GM18508 (cell line): ENCODE measurements around the gene ICA1L.
A peak's percentile ranks its signal among the peaks of the same experiment; 100 is the strongest.

Experiments used
- ATAC-seq: cut with Tn5 transposase; IDR thresholded peaks from one replicate; pipeline ENCODE4 v1.9.1; 2021; ENCODE audit warnings: moderate number of reproducible peaks; ENCODE audit not compliant: insufficient read depth, unreplicated experiment

ICA1L gene

DNA sequence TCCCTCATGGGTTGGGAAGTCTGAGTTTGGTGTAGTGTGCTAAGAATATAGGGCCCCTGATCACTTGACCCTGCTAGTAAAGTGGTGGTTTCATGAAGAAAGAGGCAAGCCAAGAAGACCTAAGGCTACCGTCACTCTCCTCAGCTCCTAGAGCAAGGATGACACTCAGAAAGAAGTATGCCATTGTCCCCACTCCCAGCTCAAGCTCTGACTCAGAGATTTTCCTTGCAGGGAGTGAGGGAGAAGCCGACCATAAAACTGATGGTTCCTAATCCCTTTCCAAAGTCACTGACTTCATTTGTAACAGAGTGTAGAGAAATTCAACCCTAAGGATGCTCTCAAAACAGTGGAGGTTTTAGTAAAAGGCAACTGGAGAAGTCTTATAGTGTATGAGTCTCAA lies 80.9 kb downstream of the ICA1L start:
- ATAC-seq: no peak

GRCh38 chr2:202786842-202787241 lies 84.7 kb downstream of the ICA1L start:
- no peak for ATAC-seq

- no peak for ATAC-seq
Observed at GRCh38 chr2:202782940-202783558, 88.5 kb downstream of the ICA1L start.

- ATAC-seq: peak; percentile 96
Observed at GRCh38 chr2:202780514-202781021, 91.0 kb downstream of the ICA1L start.

- no peak for ATAC-seq
Observed at GRCh38 chr2:202778217-202778616, 93.3 kb downstream of the ICA1L start.

DNA sequence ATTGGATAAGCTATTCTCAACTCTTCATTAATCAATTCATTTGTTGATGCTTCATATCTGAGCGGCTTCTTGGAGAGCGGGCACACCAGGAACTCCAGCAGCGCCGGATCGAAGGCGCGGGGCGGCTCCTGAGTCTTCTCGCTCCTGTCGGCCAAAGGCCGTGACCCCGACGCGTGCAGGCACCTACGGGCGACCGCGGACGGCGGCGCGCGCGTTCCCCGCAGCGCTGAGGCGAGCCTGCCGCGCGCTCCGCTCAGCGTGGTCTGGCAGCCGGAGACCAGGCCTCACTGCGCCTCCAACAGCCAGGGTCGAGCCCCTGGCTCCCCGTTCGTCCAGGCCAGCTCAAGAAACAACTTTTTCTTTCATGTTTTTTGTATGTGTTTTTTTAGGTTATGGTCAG lies 97.5 kb downstream of the ICA1L start:
- ATAC-seq: no peak

DNA sequence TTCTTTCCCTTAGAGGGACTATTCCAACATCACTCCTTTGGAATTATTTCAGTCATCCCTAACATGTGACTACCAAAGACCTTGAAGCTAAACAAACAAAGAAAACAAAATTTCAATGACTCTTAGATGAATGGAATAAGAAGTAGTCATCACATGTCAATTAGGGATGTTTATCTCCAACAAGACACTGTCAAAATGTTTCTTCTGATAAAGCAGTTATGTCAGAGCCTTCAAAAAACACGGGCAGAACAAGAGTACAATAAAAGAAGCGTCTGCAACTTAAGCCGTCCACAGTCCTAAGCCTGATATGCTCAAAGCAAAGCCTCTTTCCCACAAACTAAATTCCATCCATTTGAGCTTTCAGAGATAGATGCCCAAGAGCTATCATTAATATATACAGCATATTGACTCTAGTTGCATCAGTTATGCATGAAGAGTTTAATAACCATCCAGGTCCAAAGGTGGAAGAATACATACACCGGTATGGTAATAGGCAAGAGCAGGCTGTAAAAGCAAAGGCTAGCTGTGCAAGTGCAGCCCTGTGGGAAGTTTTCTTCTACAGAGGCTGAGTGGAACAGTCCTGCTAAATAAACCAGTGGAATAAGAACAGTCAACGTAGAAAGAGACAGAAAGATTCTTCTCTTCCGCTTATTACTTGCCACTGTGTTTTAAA lies 98.1 kb downstream of the ICA1L start:
- ATAC-seq: no peak

- ATAC-seq: no peak
Observed at GRCh38 chr2:202771741-202772460, 99.7 kb downstream of the ICA1L start.

DNA sequence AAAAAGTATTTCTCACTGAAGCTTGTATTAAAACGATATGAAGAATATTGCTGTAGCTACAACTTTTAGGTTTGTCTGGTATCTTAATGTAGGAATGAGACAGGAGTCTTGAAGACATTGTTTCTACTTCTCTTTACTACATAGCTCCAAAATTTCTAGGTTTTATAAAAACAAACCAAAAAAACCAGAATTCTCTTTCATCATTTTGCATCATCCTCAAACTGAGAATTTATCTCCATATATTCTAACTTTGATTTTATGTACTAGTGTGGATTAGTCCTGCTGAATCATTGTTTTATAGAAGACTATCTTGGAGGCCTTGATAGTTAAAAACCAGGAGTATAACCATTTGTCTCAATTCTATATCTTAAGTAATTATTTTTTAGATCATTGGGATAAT lies 100.2 kb downstream of the ICA1L start:
- no peak for ATAC-seq

- no peak for ATAC-seq
Observed at GRCh38 chr2:202769201-202769600, 102.4 kb downstream of the ICA1L start.

- ATAC-seq: no peak
Observed at GRCh38 chr2:202768273-202768672, 103.3 kb downstream of the ICA1L start.

DNA sequence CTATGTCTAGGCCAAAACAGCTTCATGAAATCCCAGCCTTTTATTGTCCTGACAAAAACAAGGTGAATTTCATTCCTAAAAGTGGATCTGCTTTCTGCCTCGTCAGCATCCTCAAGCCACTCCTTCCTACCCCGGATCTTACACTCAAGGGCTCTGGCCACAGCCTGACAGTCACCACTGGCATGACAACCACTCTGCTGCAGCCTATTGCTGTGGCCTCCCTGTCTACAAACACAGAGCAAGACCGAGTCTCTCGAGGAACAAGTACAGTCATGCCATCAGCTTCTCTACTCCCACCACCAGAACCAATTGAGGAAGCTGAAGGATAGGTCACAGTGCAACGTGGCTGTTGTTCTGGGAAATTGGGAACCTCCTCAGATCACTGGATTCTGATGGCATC lies 106.1 kb downstream of the ICA1L start:
- no peak for ATAC-seq

- ATAC-seq: no peak
Observed at GRCh38 chr2:202764991-202765390, 106.6 kb downstream of the ICA1L start.

- no peak for ATAC-seq
Observed at GRCh38 chr2:202763916-202764315, 107.7 kb downstream of the ICA1L start.

- no peak for ATAC-seq
Observed at GRCh38 chr2:202762556-202762955, 109.0 kb downstream of the ICA1L start.

- no peak for ATAC-seq
Observed at GRCh38 chr2:202760848-202761247, 110.7 kb downstream of the ICA1L start.

DNA sequence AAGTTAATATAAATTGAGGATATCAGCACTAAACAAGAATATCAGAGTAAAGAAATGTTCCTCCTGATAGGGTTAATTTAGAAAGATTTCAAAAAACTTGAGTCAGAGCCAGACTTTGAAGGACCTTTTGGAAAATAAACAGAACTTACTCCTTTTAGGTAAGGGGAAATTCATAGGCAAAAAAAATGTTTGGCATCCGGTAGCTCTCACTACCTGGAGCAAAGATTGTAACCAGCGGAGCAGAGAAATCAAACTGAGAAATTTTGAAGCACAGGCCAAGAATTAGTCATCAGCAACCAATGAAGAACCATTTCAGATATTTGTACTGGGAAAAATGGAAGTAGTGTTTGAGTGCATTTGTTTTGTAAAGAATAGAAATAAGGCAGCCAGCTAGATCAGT lies 113.0 kb downstream of the ICA1L start:
- ATAC-seq: no peak

GRCh38 chr2:202758128-202758527 lies 113.4 kb downstream of the ICA1L start:
- no peak for ATAC-seq

DNA sequence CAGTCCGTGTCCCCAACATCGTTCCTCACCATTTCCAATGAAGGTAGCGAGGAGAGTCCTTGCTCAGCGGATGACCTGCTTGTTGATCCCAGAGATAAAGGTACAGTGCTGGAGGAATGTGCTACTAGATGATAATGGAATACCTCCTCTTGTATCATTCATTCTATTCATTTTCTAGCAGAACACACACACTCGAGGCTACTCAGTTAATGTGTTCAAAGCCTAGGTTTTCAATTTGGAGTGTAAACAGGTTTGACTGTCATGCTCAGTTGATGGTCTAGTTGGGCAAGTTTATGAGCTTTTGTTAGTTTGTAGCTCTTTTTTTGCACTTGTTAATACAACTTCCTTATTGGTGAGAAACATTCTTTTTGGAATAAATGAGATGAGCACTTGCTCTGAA lies 114.2 kb downstream of the ICA1L start:
- ATAC-seq: no peak

DNA sequence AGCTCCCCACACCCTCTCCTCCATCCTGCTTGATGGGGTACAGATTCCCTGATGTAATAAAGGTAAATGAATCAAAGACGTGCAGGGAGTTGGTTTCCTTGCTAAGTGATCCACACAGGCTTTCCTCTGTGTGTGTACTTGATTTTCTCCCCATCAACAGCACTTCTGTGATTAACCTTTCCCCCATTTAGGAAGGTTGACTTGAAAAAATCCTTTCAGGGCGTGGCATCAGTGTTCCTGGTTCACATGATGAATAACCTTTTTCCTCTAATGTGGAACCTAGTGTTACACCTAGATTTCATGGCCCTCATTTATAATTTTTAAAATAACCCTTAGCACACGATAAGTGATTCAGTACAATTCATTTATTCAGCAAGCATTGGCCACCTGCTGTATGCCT lies 115.0 kb downstream of the ICA1L start:
- no peak for ATAC-seq

DNA sequence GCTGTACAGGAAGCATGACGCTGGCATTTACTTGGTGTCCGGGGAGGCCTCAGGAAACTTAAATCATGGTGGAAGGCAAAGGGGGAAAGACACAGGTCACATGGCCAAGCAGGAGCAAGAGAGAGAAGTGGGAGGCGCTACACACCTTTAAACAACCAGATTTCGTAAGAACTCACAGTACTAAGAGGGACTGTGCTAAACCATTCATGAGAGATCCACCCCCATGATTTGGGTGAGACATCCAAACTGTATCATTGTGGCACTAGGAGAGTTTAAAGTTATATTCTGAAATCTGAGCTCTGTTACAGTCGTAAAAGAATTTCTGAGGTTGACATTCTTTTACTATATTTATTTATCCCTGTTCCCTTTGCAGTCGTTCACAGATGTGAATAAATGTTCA lies 116.6 kb downstream of the ICA1L start:
- no peak for ATAC-seq
